Embryonic facial prominence (tissue), 1 donor: ENCODE measurements around the gene SPANXN3.
"Not testable (repeated sequence)": the region's sequence is repeated elsewhere in the genome, so short reads cannot be mapped to it uniquely, and the experiment has no call there.

ENCODE experiments used
- DNase-seq: peaks from one replicate; pipeline ENCODE4 v3.0.0-alpha.2; 2016; ENCODE audit errors: extremely low spot score

SPANXN3 gene, protein sequence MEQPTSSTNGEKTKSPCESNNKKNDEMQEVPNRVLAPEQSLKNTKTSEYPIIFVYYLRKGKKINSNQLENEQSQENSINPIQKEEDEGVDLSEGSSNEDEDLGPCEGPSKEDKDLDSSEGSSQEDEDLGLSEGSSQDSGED

DNA sequence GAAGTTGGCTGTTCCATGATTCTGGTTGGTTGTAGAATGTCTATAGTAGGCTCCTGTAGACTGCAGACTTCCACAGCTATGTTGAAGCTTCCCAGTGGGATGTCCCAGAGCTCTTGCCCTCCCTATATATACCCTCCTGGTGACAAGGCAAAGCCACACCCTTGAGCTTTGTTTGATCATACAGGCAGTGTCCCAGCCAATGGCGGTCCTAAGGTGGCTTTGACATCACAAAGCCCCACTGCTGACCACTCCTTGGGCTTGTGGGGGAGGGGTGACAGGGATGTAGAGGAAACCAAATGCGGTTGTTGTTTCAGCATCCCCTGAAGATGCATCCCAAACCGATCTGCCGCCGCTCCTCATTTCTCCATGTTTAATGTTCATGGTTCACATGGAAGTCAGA is at the start of gene SPANXN3:
Gene SPANXN3 (minus strand): TSS at position 101 of the 400 bp plus-strand sequence. CDS start 84 bp downstream, at position 17.
- not testable (repeated sequence) for DNase-seq

DNA sequence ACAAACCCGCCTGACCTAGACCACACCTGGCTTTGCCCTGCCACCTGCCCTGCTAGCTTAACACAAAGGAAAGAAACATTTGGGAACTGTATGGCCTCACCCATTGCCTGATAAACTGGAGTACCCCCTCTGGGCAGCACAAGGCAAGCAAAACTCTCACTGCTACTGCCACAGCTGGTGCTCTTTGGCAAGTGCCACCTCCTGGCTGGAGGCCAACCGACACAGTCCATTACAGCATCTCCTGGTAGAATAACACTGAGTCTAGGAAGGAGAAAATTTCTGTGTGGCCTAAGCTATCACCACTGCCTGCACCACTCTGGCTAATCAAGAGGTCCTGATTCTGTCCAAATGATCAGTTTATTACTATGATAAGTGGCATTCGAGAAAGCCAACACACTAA is 18.9 kb upstream of the SPANXN3 start:
- DNase-seq, result no peak

DNA sequence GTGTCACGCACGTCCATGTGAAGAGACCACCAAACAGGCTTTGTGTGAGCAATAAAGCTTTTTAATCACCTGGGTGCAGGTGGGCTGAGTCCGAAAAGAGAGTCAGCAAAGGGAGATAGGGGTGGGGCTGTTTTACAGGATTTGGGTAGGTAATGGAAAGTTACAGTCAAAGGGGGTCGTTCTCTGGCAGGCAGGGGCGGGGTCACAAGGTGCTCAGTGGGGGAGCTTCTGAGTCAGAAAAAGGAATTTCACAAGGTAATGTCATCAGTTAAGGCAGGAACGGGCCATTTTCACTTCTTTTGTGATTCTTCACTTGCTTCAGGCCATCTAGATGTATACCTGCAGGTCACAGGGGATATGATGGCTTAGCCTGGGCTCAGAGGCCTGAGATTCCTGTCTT is 15.1 kb downstream of the SPANXN3 start:
- DNase-seq, result not testable (repeated sequence)

DNA sequence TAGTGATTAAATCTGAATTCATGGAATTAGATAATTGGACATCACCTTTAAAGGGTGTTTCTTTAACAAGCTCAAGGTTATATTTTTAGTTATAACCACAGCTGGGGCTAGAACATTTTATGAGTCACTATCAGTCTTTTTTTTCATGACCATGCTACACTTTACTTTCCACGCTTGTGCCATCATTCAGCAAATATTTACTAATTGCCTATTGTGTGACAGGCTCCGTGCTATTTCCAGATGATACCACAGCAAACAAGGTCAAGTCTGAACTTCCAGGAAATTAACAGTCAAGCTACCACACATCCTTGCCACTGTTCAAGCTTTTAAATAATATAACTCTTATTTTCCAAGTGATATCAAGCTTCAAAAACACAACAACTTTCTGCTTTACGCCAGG is 16.5 kb downstream of the SPANXN3 start:
- DNase-seq, result no peak

DNA sequence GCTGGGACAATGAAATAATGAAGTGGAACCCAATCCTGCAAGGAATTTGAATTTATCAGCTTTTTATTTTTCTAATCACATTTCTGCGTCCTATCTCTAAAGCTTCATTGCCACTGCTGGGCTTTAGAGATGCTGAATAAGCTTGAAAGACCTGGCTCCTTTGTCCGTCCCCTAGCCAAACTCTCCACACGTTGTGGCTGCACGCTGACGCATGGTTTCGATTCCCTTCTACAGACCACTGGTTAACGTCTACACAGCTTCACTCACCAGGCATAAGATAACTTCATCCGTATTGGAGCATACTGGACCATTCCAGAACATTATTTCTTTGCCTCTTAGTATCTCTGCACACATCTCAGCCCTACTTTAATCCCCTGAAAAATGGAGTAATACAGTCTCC is 31.2 kb downstream of the SPANXN3 start:
- no peak for DNase-seq

DNA sequence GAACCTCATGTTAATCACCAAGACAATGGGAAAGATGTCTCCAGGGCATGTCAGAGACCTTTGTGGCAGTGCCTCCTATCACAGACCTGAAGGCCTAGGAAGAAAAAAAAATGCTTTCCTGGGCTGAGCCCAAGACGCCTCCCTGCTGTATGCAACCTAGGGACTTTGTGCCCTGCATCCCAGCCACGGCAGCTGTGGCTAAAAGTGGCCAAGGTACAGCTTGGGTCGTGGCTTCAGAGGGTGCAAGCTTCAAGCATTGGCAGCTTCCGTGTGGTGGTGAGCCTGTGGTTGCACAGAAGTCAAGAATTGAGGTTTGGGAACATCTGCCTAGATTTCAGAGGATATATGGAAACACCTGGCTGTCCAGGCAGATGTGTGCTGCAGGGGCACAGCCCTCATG is 40.5 kb downstream of the SPANXN3 start:
- no peak for DNase-seq

DNA sequence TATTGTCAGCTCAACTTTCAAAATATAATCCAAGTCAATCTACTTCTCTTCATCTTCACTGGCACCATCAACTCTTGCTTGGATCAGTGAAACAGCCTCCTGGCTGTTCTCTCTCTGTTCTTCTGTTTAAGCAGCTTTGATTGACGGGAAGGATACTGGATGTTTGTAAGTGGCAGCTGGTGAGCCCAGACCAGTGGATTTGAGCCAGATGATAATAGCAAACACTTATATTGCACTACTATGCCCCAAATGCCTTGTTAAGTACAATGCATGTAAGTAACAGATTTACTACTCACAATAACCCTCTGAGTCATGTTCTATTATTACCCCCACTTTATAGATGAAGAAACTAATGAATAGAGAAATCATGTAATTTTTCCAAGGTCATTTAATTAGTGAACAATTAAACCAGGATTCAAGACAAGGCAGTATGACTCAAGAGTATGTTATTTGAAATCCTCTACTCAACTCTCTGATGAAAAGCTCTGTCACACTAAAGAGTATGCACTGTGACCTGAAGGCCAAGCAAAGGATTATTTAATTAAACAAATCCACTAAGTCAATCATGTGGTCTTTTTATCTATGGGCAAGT is 44.8 kb downstream of the SPANXN3 start:
- no peak for DNase-seq

DNA sequence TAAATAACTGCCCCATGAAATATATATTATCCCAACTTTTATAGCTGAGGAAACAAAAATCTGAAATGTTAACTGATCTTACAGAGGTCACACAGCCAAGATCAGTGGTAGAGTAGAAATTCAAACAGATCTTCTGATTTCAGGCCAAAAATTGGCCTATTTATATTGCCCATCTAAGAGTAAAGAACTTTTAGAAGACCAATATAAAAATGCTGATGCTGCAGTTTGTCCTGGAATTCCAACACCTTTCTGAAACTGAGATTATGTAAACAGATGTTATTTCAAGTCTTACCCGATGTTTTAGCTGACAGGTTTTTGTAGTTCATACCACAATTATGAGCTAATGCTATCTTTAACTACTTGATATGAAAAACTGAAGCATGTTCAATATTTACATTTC is 51.1 kb downstream of the SPANXN3 start:
- no peak for DNase-seq

DNA sequence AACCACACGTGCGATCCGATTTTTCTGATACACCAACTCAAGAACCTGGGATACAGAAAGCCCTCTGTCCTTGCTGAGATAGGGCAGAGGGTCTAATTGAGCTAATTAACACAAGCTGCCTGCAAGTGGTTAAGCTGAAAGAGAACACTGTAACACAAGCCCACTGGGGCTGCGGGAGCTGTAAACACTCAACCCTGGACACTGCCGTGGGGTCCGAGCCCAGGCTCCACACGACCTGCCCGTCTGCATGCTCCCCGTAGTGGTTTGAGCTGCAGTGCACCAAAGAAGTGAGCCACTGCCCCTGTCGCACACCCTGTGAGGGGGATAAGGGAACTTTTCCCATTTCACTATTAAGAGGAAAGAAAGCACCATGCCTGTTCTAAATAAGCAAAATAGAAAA is 54.6 kb downstream of the SPANXN3 start:
- no peak for DNase-seq

DNA sequence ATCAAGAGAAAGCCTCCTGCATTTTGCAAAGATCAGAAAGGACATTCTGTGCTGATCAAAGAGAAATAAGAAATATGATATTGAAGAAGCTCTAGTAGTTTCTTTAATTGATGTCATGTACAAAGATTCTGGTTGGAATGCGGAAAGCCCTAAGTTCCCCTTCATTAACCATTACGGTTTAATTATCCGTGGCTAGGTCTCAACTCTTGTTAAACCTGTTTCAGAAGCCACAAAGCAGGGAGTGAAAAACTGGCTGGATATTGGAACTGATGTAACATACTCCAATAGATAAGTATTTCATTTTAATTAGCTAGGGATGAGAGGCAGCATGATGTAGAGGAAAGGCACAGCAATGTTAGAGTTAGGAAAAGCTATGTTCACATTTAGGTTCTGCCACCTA is 55.7 kb downstream of the SPANXN3 start:
- DNase-seq, result no peak
